AG04450 (cell line): Measurements from ENCODE around the gene NREP. TPM values are rescaled to one million over a fixed set of nuclear protein-coding genes. Genes with fewer than 3 reads are reported as not detected.

Experiments
- CTCF ChIA-PET: fragments of 300-600, 350-600 bp; formaldehyde crosslinking; extraction: SDS; loops from one replicate; lab custom pipeline; 2022; ENCODE audit warnings: antibody characterized with exemption, inconsistent platforms; lab: Charles Lee
- POLR2A ChIA-PET: fragments of 350-600 bp; formaldehyde crosslinking; extraction: SDS; loops from one replicate; lab custom pipeline; 2021; ENCODE audit warnings: antibody characterized with exemption, inconsistent platforms; lab: Yijun Ruan, JAX
- DNase-seq: peaks from one replicate; pipeline ENCODE4 v3.0.0-alpha.2; 2011; ENCODE audit warnings: low read depth, low spot score
- H3K27ac ChIP-seq: one replicate; pipeline ENCODE4 v1.5.1; 2012; ENCODE audit warnings: low read depth, low read length, control low read depth
- H3K27me3 ChIP-seq: one replicate; pipeline ENCODE4 v1.6.0; 2012; ENCODE audit warnings: low read length; ENCODE audit not compliant: control insufficient read depth, insufficient read depth
- H3K4me3 ChIP-seq: 2 replicates; pipeline ENCODE4 v1.5.1; 2011; ENCODE audit warnings: mild to moderate bottlenecking, low read depth, low read length, control low read depth
- H3K9me3 ChIP-seq: 2 replicates; pipeline ENCODE4 v1.5.1; 2012; ENCODE audit warnings: low read length; ENCODE audit not compliant: control insufficient read depth, insufficient read depth
- polyA plus RNA-seq: library from polyadenylated mRNA; depleted of rRNA; stranded (reverse); fragments of >200 nt; gene quantifications from 2 replicates; pipeline ENCODE4 v1.2.3, GENCODE V29; 2011
- TF ChIP-seq, protein P1 (sequence below): IDR thresholded peaks from 2 replicates; pipeline ENCODE4 v1.5.1; 2011; ENCODE audit warnings: low read depth, low read length, control low read depth, inconsistent platforms

Gene NREP
- polyA plus RNA-seq, 1 experiment: 329 TPM

- TF ChIP-seq, protein P1, sequence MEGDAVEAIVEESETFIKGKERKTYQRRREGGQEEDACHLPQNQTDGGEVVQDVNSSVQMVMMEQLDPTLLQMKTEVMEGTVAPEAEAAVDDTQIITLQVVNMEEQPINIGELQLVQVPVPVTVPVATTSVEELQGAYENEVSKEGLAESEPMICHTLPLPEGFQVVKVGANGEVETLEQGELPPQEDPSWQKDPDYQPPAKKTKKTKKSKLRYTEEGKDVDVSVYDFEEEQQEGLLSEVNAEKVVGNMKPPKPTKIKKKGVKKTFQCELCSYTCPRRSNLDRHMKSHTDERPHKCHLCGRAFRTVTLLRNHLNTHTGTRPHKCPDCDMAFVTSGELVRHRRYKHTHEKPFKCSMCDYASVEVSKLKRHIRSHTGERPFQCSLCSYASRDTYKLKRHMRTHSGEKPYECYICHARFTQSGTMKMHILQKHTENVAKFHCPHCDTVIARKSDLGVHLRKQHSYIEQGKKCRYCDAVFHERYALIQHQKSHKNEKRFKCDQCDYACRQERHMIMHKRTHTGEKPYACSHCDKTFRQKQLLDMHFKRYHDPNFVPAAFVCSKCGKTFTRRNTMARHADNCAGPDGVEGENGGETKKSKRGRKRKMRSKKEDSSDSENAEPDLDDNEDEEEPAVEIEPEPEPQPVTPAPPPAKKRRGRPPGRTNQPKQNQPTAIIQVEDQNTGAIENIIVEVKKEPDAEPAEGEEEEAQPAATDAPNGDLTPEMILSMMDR: no peak
- no peak for DNase-seq
- H3K27me3 ChIP-seq: no peaks in the 10 kb centered on the region
- no peak overlapping the region for H3K27ac ChIP-seq
- H3K9me3 ChIP-seq: no peaks in the 10 kb centered on the region
- POLR2A ChIA-PET: no interaction called here
- no peak overlapping the region for H3K4me3 ChIP-seq
- CTCF ChIA-PET: no interaction called here
These were observed 59.8 kb downstream of the NREP start for GRCh38 chr5:111697215-111697614.

GRCh38 chr5:111695991-111696390, 61.0 kb downstream of the NREP start:
- CTCF ChIA-PET: no interaction called here
- Histone ChIP-seq H3K9me3 (no peaks in the 10 kb centered on the region), H3K4me3 (no peak overlapping the region), H3K27me3 (no peaks in the 10 kb centered on the region), H3K27ac (no peak overlapping the region)
- TF ChIP-seq, protein P1: no peak
- POLR2A ChIA-PET: no interaction called here
- no peak for DNase-seq

DNA sequence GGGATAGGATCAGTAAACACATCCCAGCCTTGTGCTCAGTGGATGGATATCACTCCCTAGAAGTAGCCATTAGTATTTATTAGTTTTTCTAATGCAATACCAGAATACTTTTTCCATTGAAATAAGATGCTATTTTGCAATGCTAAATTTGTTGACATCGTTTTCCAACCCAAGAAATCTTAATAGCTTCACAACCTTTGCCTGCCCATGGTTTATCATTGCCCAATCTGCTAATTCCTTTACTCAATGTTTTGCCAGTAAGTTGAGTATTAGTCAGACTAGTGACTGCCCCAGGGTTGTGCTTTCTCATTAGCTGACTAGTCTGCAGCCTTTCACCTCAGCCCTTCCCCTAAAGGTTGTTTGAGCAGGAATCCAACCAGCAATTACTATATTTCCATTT, 62.9 kb downstream of the NREP start:
- Histone ChIP-seq H3K27me3 (no peaks in the 10 kb centered on the region), H3K4me3 (no peak overlapping the region), H3K9me3 (no peaks in the 10 kb centered on the region), H3K27ac (no peak overlapping the region)
- TF ChIP-seq, protein P1: no peak
- ChIA-PET POLR2A (interaction anchor here (0.5 kb wide), 1 partner anchor 9 kb away, joined by 3 read pairs; no protein-coding TSS in a partner anchor), CTCF (interaction anchor here (0.6 to 1.2 kb wide), 4 partner anchors 9 to 163 kb away, joined by 3 to 11 read pairs (median 4); no protein-coding TSS in a partner anchor)
- DNase-seq: no peak

DNA sequence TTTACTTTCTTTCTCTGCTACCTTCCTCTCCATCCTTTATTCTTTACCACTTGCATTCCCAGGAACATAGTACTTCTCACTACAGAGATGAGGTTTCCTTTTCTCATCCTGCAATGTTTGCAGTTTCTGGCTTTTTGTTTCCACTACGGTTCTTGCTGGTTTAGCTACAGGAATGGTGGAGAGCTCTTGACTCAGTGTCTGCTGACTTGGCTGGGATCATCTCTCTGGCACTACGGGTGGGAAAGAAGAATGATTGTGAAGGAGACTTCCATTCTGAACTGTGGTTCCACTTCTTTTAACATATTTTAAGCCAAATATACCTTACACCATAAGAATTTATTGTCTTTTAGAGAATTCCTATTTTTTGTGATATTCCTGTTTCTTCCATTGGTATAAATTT, 65.1 kb downstream of the NREP start:
- CTCF ChIA-PET: no interaction called here
- Histone ChIP-seq H3K27me3 (no peaks in the 10 kb centered on the region), H3K4me3 (no peak overlapping the region), H3K9me3 (no peaks in the 10 kb centered on the region), H3K27ac (no peak overlapping the region)
- no peak for DNase-seq
- POLR2A ChIA-PET: no interaction called here
- TF ChIP-seq, protein P1: no peak

DNA sequence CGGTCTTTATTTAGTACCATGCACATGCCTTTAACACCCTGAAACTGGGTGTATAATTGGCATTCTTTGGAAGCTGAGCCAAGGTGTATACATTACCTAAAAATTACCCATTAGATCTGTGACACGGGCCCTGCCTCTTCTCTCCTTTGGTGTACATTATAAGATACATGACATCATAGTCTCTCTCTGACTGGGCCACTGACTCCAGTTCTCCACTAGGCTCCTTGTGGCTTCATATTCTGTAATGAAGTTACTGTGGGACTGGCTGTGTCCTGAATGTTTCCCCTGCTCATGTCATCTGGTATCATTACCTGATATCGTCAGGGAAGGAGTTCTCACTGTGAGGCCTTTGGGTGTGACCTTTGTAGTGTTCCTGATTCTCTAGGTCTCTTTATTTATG, 65.5 kb downstream of the NREP start:
- no peak for DNase-seq
- POLR2A ChIA-PET: no interaction called here
- Histone ChIP-seq H3K4me3 (no peak overlapping the region), H3K27ac (no peak overlapping the region), H3K27me3 (no peaks in the 10 kb centered on the region), H3K9me3 (no peaks in the 10 kb centered on the region)
- TF ChIP-seq, protein P1: no peak
- CTCF ChIA-PET: no interaction called here
